Esophagus (tissue), 2 donors: ENCODE results near the gene GUF1. TPM values are rescaled to one million over a fixed set of nuclear protein-coding genes. Genes with fewer than 3 reads are reported as not detected.

ENCODE experiments used
- H3K27ac ChIP-seq, 2 donors: one replicate each; pipeline ENCODE4 v1.5.1; 2013; ENCODE audit warnings: low read depth in 2 of 2, mild to moderate bottlenecking in 2 of 2, inconsistent platforms in 1 of 2, low read length in 1 of 2, moderate library complexity in 1 of 2
- H3K27me3 ChIP-seq, 2 donors: one replicate each; pipeline ENCODE4 v1.6.1; 2013; ENCODE audit warnings: low read length in 2 of 2, control low read depth in 1 of 2, mild to moderate bottlenecking in 1 of 2; ENCODE audit not compliant: insufficient read depth in 2 of 2, control insufficient read depth in 1 of 2
- H3K36me3 ChIP-seq, 2 donors: one replicate each; pipeline ENCODE4 v1.6.1; 2013; ENCODE audit warnings: low read length in 1 of 2; ENCODE audit not compliant: control insufficient read depth in 2 of 2, insufficient read depth in 2 of 2
- H3K4me1 ChIP-seq, 2 donors: one replicate each; pipeline ENCODE4 v1.6.1; 2013; ENCODE audit warnings: low read length in 1 of 2; ENCODE audit not compliant: control insufficient read depth in 2 of 2, insufficient read depth in 2 of 2
- H3K4me3 ChIP-seq, 2 donors: one replicate each; pipeline ENCODE4 v1.5.1; 2013; ENCODE audit warnings: low read length in 2 of 2, mild to moderate bottlenecking in 2 of 2, low read depth in 1 of 2, moderate library complexity in 1 of 2
- H3K9me3 ChIP-seq, 2 donors: one replicate each; pipeline ENCODE4 v1.6.1; 2013; ENCODE audit warnings: mild to moderate bottlenecking in 2 of 2, low read depth in 1 of 2, low read length in 1 of 2, moderate library complexity in 1 of 2; ENCODE audit not compliant: control insufficient read depth in 2 of 2, insufficient read depth in 1 of 2
- WGBS, 2 donors: extraction: QIAGEN DNeasy Blood & Tissue Kit; methylation state at CpG; one replicate each; pipeline ENCODE4 v1.1.7; 2013; 5-methylcytosine and 5-hydroxymethylcytosine counted together
- polyA plus RNA-seq, 2 donors: library from polyadenylated mRNA; stranded (reverse); fragments of 200-250 nt; gene quantifications; one replicate each; pipeline ENCODE4 v1.2.3, GENCODE V29; 2013
- donor health status: healthy with polysubstance abuse.
- donor health status: Bipolar disorder and iron deficiency.

GUF1 gene, protein sequence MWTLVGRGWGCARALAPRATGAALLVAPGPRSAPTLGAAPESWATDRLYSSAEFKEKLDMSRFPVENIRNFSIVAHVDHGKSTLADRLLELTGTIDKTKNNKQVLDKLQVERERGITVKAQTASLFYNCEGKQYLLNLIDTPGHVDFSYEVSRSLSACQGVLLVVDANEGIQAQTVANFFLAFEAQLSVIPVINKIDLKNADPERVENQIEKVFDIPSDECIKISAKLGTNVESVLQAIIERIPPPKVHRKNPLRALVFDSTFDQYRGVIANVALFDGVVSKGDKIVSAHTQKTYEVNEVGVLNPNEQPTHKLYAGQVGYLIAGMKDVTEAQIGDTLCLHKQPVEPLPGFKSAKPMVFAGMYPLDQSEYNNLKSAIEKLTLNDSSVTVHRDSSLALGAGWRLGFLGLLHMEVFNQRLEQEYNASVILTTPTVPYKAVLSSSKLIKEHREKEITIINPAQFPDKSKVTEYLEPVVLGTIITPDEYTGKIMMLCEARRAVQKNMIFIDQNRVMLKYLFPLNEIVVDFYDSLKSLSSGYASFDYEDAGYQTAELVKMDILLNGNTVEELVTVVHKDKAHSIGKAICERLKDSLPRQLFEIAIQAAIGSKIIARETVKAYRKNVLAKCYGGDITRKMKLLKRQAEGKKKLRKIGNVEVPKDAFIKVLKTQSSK
- polyA plus RNA-seq: 1 to 10 TPM; 9.6 to 10.0 TPM

DNA sequence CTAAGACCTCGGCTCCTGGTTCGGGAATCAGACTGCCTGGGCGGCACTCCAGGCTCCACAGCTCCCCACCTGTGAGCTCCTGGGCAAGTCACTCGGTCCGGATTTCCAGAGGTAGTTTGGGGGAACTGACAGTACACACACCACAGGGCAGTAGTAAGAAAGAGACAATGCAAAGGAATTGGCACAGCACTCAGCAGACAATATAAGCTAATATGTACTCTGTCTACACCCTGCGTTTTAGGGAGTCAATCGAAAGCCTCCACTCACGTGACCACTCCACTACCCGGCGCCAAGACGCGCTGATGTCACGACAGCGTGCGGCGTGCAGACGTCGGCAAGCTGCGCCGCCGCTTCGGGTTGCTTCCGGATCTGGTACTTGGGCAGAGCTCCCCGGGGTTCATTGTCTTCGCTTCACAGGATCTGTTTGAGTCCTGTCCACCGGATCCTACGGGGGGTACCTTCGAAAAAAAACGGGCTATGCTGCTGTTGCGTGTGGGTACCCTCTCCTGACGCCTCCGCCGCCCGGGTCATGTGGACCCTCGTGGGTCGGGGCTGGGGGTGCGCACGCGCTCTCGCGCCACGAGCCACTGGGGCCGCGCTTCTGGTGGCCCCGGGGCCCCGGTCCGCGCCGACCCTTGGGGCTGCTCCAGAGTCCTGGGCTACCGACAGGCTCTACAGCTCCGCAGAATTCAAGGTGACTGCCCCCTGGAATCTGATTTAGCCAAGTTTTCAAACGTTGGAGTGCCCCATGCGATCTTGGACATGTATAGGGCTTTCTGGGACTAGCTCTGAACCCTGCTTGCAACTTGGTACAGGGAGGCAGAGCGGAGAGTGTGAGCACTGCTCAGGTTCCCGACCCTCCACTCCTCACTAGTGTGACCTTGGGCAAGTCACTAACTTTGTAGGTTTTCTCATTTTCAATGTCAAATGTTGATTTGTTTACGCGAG is at the start of gene GUF1:
TSS of gene GUF1 (plus strand) at position 327 of the 948 bp plus-strand sequence. CDS start at position 530, 203 bp downstream.
- Histone ChIP-seq H3K4me3 (peak within 1 kb of the TSS; percentile 79 to 86), H3K27ac (peak within 1 kb of the TSS; percentile 88 to 89), H3K27me3 (no peaks in the 10 kb centered on the region), H3K4me1 (no peaks in the 10 kb centered on the region), H3K9me3 (no peaks in the 10 kb centered on the region), H3K36me3 (no peaks in the 10 kb centered on the region)
- WGBS, 2 donors: 0 to 1% methylated on average over 57 of the region's 57 CpGs

DNA sequence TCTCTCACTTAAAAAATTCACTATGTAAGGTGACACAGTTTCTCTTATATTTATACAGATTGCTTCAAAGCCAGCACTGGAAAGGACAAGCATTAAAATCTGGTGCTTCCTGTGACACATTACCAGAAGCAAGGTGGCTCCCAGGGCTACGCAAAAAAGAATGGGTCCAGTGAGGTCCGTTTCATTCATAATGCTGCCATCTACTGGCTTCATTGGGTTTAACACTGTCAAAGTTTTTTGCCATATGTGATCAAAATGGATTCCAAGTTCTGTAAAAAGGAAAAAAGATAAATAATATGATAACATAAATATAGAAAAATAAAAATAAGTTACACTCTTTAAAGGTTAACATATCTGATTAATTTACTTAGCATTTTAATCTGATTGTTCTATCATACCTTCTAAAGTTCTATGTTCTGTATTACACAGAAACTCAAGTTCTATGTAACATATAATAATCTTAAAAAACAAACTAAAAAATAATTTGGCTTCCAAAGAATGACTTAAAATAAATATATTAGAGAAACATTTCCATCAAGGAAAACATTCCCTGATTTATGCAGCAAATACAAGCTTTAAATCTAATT is 48.8 kb upstream of the GUF1 start:
- H3K4me1 ChIP-seq: no peaks in the 10 kb centered on the region
- no peaks in the 10 kb centered on the region for H3K9me3 ChIP-seq
- H3K27ac ChIP-seq: no peak overlapping the region
- H3K27me3 ChIP-seq: no peaks in the 10 kb centered on the region
- no peaks in the 10 kb centered on the region for H3K36me3 ChIP-seq
- WGBS, 2 donors: 0 to 1% methylated on average over 2 of the region's 2 CpGs
- no peak overlapping the region for H3K4me3 ChIP-seq

DNA sequence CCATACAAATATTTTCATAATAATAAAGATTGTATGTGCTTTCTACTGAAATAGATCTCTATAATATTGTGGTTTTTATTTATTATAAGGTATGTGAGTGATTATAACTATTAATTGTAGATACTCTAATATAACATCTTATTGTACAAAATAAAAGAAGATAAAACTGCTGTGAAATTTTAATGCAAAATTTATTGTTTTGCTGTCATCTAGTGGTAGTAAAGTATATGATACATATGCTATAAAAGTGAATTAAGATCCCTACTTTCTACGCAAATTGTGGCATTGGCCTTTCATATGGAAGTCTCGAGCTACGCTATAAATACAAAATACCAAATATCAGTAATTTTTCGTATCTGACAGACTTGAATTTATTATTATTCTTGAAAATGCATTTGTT is 46.1 kb upstream of the GUF1 start:
- H3K9me3 ChIP-seq: no peaks in the 10 kb centered on the region
- no peaks in the 10 kb centered on the region for H3K27me3 ChIP-seq
- no peak overlapping the region for H3K27ac ChIP-seq
- WGBS, 2 donors: 65 to 67% methylated on average over 4 of the region's 4 CpGs
- no peaks in the 10 kb centered on the region for H3K4me1 ChIP-seq
- no peaks in the 10 kb centered on the region for H3K36me3 ChIP-seq
- no peak overlapping the region for H3K4me3 ChIP-seq

DNA sequence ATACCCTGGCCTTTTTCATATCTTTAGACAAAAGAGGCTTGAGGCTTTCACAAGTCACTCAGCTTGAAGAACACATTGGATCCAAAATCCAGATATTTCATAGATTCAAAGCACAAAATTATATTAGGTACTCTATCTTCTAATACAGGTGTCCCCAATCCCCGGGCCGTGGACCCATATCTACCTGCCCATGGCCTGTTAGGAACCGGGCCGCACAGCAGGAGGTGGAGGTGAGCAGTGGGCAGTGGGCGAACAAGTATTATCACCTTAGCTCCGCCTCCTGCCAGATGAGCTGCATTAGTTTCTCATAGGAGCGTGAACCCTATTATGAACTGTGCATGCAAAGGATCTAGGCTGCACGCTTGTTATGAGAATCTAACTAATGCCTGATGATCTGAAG is 45.5 kb upstream of the GUF1 start:
- H3K4me3 ChIP-seq: no peak overlapping the region
- no peaks in the 10 kb centered on the region for H3K27me3 ChIP-seq
- H3K27ac ChIP-seq: no peak overlapping the region
- no peaks in the 10 kb centered on the region for H3K9me3 ChIP-seq
- no peaks in the 10 kb centered on the region for H3K36me3 ChIP-seq
- no peaks in the 10 kb centered on the region for H3K4me1 ChIP-seq
- 76 to 79% methylated on average over 8 of the region's 8 CpGs for WGBS, 2 donors

DNA sequence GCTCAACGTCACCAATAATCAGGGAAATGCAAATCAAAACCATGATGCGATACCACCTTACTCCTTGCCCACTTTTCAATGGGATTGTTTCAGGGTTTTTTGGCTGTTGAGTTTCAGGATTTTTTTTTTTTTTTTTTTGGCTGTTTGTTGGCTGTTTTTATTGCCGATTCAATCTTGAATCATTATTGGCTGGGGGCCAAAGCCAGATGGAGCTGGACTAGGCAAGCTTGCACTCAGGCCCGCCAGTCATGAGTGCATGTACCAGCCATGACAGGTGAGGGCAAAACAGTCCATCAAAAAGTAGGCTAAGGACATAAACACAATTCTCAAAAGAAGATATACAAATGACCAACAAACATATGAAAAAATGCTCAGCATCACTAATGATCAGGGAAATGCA is 40.1 kb upstream of the GUF1 start:
- 88 to 89% methylated on average over 4 of the region's 4 CpGs for WGBS, 2 donors
- no peaks in the 10 kb centered on the region for H3K27me3 ChIP-seq
- H3K36me3 ChIP-seq: no peaks in the 10 kb centered on the region
- no peak overlapping the region for H3K4me3 ChIP-seq
- peaks cover 0 to 5% of the 10 kb centered on the region in 2 donors for H3K9me3 ChIP-seq
- H3K27ac ChIP-seq: no peak overlapping the region
- no peaks in the 10 kb centered on the region for H3K4me1 ChIP-seq

DNA sequence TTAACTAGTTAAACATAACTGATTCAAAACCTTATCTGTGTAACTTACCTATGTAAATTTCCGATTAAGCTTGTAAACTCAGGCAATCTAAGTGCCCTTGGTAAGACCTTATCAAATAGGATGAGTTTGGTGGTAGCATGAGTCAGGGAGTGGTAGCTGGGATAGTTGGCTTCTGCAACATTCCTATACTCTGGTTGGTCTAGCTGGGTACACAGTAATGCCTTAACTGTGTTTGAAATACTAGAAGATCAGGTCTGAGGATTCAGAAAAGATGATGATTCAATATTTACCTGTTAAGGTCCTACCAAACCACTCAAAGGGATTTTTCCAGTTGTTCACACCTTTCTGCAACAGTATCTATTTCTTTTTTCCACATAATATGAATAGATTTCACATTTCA is 32.1 kb upstream of the GUF1 start:
- H3K4me1 ChIP-seq: no peaks in the 10 kb centered on the region

DNA sequence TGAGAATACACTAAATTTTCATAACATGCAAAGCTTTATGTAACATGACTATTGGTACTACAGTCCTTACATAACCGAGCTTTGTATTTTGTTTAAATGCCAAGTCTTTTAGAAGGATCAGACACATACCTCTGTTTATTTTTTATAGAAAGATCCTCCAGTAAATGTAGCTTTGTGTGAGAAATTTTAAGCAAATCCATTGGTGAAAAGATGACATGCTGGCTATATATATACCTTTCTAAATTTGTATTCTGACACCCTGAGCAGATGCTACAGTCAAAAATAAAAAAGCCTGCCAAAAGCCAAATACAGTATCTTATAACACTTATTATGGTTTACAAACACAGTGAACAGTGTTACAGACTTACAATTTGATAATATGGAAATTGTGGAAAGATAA is 26.8 kb upstream of the GUF1 start, which contains the start of gene YIPF7:
TSS of gene YIPF7 (minus strand) at position 201 of the 400 bp plus-strand sequence. CDS start 1,525 bp downstream, outside the sequence.
- Histone ChIP-seq H3K27me3 (no peaks in the 10 kb centered on the region), H3K4me3 (no peak within 1 kb of the TSS), H3K9me3 (no peaks in the 10 kb centered on the region), H3K27ac (no peak within 1 kb of the TSS), H3K4me1 (no peaks in the 10 kb centered on the region), H3K36me3 (no peaks in the 10 kb centered on the region)
- WGBS, 2 donors: 34 to 53% methylated on average over 1 of the region's 1 CpG

More for the DNA sequence above, 32.1 kb upstream of the GUF1 start:
- H3K4me3 ChIP-seq: no peak overlapping the region
- WGBS, 2 donors: 79 to 84% methylated on average over 1 of the region's 1 CpG
- no peaks in the 10 kb centered on the region for H3K36me3 ChIP-seq
- H3K27ac ChIP-seq: no peak overlapping the region
- H3K27me3 ChIP-seq: no peaks in the 10 kb centered on the region
- peaks cover 0 to 6% of the 10 kb centered on the region in 2 donors for H3K9me3 ChIP-seq

DNA sequence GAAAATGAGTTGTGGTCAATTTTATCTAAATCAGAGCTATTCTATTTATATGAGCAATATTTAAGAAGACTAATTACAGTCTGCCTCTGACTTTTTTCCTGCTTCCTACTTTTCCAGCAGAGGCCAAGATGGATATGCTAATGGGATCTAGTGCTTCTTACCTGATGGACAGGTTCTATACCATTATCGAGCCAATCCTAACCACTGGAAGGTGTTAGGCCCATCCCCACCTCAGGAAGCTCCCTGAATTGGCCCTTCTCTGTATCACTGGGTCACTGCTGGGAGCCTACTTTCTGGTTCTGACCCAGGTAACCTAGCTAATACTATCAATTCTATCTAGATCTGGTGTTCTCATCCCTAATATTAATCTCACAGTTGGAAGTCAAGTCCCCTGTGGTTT is 26.2 kb upstream of the GUF1 start:
- Histone ChIP-seq H3K36me3 (no peaks in the 10 kb centered on the region), H3K27me3 (no peaks in the 10 kb centered on the region), H3K4me1 (no peaks in the 10 kb centered on the region), H3K4me3 (no peak overlapping the region), H3K9me3 (no peaks in the 10 kb centered on the region), H3K27ac (no peak overlapping the region)
- 74 to 80% methylated on average over 1 of the region's 1 CpG for WGBS, 2 donors

DNA sequence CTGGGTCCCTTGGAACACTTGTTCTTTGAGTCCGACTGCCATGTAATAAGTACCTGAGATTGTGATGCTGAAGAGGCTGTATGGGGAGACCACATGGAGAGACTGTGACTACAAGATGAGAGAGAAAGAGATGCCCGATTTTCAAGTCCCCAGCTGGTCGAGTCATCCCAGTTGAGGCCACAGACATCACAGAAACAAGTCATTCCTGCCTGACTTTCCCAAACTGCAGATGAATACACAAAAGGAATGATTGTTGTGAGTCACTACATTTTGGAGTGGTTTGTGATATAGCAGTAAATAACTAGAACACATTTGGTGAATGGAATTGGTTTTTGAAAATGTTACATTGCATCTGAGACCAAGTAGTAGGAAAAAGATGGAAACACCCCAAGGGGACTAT is 17.8 kb upstream of the GUF1 start:
- H3K4me1 ChIP-seq: no peaks in the 10 kb centered on the region
- H3K36me3 ChIP-seq: no peaks in the 10 kb centered on the region
- H3K9me3 ChIP-seq: no peaks in the 10 kb centered on the region
- H3K27me3 ChIP-seq: no peaks in the 10 kb centered on the region
- WGBS, 2 donors: 43 to 47% methylated on average over 3 of the region's 3 CpGs
- H3K4me3 ChIP-seq: no peak overlapping the region
- no peak overlapping the region for H3K27ac ChIP-seq
